GM21381 (cell line): Measurements from ENCODE around the gene PIP4P1.

ENCODE experiments used
- ATAC-seq: cut with Tn5 transposase; IDR thresholded peaks from one replicate; pipeline ENCODE4 v1.9.1; 2021; ENCODE audit warnings: mild to moderate bottlenecking, moderate library complexity; ENCODE audit not compliant: unreplicated experiment

Gene PIP4P1

DNA sequence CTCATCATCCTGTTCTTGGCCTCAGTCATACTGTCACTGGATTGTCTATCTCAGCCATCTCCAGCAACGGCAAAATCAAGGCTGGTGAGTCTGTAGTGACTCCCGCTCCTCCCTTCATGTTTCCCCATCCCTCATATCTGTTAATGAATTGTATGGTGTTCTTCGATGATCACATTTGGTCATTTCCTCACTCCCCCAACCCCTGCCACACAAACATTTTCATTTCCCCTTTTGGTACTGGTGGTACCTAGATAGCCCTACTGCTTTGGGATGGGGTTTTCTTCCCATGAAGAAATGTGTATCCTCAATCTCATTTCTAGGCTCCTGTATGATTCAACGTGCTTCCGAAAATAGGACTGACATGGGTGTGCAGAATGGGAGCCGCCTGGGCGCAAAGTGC is 22.6 kb downstream of the PIP4P1 start:
- ATAC-seq = no peak

DNA sequence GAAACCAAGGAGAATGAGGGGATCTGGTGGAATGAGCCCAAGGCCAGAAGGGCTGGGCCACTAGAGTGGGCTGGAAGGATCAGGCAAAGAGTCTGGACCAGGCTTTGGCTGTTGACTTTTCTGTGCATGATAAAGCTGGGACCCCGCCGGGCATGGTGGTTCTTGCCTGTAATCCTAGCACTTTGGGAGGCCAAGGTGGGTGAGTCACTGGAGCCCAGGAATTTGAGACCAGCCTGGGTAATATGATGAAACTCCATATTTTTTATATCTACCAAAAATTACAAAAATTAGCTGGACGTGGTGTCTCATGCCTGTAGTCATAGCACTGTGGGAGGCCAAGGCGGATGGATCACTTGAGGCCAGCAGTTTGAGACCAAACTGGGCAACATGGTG is 24.9 kb downstream of the PIP4P1 start:
- ATAC-seq = no peak

DNA sequence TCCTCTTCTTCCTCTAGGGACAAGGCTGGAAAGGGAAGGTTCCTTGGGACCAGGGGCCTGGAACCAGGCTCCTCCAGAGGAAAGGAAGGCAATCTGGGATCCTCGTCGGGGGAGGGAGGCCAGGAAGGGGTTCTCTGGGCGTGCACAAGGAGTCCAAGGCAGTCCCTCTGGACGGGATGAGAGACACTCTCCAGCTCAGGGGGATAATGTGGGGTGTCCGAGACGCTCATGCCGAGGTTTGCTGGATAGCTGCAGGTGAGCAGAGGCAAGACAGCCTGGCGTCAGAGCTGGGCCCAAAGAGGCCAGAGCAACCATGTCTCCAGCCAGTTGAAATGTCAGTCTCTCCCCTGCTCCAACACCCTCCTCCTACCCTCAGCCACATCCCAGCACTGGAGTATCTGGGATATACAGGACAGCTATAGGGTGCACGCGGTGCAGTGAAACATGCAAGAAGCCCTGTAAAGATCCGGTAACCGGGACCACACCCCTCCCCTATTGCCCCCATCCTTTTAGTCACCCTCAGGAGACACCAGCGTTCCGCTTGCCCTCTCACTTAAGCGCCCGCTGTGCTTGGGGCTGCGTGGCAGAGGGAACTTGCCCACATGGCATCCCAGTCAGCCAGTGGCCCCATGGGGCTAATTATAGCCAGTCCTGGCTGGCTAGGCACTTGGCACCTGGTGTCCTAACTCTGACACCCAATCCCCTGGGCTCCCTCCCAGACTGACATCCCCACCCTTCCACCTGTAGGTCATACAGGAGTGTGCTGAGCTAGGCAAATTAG is 25.5 kb downstream of the PIP4P1 start, which contains the start of gene KLHL33:
Gene KLHL33, minus strand, starts transcription at position 585 of the 781 bp plus-strand sequence. Its CDS starts 355 bp downstream, at position 230.
- ATAC-seq = no peak

DNA sequence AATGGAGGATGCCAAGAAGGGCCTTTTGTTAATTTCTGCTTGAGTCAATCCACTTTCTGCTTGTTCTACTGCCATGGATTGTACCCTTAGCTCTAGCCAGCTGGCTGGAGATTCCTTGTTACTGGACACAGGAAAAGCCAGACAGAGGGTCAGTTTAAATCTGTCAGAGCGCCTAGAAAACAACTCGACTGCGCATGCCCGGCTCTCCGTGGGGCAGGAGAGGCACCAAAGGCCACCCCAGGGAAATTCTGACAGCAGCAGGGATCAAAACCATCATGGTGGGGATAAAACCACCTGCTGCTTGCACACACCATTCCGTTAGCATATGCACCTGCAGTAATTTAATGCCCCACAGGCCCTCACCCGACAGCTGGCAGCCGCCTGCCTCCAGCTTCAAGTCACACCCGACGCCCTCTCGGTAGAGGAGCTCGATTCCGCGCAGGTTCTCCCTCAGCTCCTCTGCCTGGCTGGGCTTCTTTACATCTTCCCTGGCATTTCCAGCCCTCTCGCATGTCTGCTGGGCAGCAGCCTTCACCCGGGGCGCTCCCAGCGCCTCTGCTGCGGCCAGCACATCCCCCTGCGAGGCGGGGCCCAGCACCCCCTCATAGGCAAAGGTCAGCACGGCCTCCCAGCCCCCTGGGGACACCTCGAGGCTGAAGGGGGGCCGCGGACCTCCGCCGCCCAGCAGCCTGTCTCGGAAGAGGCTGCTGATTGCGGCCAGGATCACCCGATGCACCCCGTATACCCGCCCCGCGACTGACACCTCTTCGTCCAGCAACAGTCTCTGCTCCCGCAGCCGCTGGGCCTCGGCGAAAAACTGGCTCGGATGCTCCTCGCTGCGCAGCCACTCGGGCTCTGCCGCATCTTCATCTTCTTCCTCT is 26.3 kb downstream of the PIP4P1 start:
- ATAC-seq = no peak

DNA sequence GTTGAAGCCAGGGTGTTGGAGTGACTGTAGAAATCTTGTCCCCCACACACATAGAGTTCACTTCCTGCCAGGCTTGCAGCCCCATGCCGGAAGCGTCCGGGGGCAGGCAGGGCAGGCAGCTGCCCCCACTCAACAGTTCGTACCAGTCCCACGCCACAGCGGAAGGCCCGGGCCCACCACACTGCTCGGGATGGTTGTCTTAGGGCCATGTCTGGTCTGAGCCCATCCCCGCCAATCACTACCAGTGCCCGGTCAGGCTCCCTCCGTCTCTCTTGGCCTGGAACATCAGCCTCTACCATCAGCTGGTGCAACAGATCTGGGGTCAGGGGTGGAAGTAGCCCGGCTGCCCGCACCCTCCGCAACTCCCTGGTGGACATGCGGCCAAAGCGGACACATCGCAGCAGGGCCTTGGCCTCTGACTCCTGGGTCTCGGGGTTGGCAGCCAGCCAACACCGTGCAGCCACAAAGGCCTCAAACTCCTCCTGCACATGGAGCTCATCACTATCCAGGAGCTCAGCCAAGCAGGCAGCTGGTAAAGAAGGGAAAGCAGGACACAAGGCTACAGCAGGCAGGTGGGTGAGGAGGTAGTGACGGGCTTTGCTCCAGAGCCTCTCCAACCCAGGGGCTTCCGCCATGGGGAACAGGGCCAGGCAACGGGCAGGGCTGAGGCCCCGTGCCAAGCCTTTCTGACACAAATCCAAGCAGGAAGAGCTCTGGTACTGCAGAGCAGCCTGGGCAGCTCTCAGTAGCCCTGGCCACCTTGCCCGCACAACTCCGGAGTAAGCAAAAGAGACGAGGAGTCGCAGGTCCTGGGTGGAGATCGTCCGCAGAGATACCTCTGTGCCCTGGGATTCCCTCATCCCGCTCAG is 31.2 kb downstream of the PIP4P1 start:
- ATAC-seq = no peak

DNA sequence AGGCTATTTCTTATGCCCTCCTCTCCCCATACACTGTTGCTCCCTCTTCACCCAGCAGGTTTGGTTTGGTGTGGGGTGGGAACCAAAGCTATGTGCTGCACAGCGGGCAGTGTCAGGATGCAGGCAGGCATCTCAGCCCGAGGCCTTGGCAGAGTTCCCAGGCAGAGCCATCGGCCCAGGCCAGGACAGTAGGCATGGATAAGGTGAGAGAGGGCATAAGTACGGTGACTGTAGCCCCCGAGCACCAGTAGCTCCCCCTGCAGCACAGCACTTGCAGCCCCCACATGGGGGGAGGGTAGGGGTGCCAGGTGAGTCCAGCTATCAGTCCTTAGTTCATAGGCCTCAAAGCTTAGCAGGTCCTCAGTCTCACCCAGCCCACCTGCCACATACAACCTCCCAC is 32.4 kb downstream of the PIP4P1 start:
- ATAC-seq = no peak

DNA sequence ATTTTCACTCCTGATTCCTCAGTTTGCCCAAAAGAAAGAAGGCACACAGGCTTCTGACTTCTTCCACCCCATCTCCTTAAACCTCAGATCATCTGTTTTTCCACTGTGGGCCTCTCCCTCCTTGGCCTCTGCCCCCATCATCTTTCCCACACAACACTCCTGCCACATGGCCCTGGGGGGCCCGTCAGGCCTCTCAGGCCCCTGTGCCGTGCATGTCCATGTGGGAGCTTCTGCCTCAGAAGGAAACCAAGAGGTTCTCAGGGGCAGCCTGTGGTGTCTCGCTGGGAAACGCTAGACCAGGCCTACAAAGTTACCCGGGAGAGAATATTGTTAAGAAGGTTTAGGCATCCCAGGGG is 33.2 kb downstream of the PIP4P1 start:
- ATAC-seq = peak; percentile 52

DNA sequence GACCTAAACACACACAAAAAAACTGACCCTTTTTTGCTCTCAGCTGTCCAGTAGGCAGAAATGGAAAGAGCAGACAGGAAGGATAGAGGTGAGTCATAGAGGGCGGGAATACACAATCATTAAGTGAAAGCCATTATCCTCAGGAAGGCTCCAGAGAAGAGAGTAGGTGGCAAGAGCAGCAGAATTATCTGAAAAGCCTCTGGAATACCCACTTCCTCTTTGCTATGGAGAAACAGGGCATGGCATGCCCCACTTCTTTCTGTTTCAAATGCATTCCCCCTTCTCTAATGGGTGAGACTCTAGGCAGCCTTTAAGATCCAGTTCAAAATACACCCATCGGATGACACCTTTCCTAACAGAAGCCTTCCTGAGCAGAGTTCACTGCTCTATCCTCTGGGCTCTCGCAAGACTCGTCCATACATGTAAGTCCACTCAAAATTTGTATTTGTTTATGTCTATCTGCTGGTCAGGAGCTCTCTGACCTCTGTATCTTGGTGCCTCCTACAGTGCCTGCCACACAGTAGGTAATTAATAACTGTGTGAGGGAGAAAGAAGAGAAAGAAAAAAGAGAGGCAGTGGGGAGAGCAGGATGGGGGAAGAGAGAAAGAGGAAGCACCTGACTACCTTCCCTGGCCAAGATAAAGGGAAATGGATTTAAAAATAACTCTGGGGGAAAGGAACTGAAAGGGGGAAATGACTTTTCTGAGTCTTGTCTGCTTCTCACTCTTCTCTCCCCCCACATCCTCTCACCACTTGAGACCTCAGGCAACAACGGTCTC is 33.8 kb downstream of the PIP4P1 start:
- ATAC-seq = peak; percentile 72

DNA sequence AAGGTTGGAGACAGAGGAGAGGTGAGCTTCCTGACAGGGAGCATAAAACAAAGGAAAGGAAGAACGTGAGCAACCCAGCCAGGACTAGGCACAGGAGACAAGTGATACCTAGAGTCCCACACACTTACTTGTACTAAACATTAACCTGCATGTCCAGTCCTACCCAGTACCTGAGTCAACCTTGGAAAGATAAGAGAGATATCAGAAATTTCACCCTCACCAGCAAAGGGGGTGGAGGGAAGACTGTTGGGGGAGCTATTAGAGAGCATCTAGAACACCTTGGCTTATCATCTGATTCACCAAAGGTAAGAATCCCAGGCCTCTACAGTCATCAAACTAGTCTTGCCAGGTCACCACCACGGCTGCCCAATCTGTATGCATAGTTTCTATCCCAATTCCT is 36.4 kb downstream of the PIP4P1 start:
- ATAC-seq = no peak

DNA sequence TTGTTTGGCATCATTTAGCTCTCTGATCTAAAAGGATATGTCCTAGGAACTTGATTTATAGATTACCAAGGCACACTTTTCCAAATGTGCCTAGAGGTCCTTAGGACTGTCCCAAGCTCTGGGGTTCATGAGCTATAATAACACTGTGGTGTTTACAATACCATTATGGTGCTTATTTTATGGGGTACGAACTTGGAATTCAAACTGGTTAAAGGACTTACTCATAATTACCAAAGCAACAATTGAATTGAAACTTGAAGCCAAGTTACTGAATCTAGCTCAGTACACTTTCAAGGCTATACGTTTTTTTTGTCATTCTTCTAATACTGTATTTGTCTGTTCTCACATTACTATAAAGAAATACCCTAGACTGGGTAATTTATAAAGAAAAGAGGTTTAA is 38.3 kb downstream of the PIP4P1 start:
- ATAC-seq = no peak

DNA sequence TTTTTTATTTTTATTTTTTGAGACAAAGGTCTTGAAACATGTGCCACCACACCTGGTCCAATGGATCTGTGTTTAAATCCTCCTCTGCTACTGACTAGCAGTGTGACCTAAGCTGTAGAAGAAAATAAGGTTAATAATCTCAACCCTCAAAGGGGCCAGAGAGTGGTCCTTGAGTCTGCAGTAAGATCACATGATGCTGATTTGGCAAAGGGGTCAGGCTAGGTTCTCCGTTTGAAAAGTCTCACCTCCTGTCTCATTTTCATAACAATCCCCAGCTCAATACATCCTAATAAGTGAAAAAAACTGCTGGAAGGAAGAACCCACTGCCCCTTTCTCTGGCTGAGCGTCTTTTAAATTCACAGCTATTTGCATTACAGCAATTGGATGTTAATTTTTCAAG is 40.0 kb downstream of the PIP4P1 start:
- ATAC-seq = no peak

DNA sequence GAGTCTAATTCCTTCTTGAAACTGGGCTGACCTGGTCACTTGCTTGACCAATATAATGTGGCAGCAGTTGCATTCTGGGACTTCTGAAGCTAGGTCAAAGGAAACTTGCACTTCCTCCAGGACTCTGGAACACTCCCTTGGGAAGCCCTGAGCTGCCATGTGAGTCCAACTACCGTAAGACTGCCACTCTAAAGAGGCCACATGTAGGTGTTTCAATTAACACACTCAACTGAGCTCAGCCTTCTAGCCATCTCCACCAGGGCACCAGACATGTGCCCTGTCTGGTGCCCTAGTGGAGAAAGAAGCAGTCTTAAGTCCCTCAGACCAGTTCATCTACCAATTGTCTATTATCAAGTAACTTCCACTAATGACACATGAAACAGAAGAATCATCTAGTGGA is 41.8 kb downstream of the PIP4P1 start:
- ATAC-seq = no peak

DNA sequence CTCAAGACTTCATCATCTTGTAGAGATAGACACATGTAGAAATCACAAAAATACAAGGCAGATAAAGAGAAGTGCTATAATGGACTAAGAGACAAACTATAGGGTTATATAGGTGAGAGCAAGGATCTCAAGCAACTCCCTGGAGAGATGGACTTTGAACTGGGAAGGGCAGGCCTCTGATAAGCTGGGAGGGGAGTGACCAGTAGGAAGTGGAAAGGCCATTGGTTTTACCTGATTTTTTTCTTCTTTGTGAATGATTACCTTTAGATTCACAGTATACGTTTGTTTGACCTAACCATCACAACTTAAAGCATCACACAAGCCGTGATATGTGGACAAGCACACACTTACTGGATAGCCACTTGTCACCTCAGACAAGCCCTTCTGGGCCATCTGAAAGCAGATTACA is 42.7 kb downstream of the PIP4P1 start:
- no peak for ATAC-seq

DNA sequence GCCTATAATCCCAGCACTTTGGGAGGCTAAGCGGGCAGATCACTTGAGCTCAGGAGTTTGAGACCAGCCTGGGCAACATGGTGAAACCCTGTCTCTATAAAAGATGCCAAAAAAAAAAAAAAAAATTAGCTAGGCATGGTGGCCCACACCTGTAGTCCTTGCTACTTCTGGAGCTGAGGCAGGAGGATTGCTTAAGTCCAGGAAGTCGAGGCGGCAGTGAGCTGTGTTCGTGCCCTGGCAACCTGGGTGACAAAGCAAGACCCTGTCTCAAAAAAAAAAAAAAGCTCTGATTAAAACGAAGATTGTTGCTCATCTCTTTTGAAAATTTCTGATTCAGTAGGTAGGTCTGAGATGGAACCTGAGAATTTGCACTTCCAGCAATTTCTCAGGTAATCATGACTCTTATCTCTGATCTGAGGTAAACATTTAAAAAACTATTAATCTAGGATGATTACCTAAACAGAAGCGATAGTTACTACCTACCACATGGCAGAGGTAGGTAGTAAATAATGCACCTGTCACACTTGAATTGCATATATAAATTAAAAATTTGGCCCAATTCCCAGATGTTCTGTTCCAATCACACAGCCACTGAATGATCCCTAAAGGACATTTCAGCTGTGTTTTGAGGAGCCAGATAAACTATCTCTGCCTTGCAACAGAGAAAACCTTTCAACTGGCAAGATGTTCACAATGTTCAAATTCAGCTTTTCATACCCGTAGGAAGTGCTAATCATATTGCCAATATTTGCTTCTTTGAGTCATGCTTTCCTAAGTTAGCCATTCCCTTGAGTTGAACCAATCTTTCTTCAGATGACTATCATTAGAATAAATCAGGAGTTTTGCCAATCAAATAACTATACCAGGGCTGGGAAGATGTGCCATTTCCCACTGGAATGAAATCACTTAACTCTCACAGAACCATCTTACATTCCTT is 43.7 kb downstream of the PIP4P1 start:
- ATAC-seq = no peak

DNA sequence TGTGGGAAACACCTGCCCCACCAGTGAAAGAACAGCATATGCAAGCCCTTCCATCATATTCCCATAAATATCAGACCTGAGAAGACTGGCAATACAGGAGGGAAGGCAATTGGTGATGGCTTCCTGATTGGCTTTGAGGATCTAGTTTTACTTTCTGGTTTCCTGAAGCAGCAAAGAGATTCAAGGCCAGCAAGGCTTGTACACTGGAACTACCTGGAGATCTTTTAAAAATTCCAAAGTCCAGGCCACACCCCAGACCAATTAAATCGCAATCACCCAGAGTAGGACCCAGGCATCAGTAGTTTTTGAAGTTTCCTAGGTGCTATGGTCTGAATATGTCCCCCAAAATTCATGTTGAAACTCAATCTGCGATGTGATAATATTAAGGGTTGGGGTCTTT is 45.0 kb downstream of the PIP4P1 start:
- no peak for ATAC-seq

DNA sequence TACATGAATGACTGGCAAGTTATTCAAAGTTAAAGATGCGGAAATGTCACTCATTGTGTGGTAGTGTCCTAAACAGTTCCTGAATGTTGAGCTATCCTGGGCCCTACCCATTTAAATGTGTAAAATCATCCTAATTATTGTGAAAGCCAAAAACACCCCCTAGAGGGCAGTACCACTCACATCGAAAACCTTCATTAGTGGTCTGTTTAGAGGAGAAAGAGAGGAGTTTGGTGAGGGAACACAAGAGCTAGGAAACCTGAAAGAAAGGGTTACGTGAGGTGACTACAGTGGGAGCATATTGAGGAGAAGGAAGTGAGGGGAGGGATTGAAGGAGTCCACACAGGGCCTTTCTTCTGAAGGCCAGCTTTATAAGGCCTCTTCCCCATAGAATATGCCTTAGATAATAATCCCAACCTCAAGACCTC is 45.4 kb downstream of the PIP4P1 start:
- ATAC-seq = peak; percentile 36

DNA sequence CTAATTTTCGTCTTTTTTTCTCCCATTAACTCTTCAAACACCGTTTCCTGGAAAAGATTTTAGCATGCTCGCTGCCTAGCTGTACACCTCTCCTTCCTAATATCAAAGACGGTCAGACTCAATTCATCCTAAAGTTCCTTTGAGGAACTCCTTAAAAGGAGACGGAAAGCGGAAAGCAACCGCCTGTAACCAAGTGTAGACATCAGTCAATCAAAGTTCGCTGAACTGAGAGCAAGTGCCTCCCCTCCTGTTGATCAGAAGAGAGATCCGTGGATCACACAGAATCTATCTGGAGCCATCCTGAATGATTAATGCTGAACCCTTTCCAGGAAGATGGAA is 47.5 kb downstream of the PIP4P1 start:
- ATAC-seq = peak; percentile 35

DNA sequence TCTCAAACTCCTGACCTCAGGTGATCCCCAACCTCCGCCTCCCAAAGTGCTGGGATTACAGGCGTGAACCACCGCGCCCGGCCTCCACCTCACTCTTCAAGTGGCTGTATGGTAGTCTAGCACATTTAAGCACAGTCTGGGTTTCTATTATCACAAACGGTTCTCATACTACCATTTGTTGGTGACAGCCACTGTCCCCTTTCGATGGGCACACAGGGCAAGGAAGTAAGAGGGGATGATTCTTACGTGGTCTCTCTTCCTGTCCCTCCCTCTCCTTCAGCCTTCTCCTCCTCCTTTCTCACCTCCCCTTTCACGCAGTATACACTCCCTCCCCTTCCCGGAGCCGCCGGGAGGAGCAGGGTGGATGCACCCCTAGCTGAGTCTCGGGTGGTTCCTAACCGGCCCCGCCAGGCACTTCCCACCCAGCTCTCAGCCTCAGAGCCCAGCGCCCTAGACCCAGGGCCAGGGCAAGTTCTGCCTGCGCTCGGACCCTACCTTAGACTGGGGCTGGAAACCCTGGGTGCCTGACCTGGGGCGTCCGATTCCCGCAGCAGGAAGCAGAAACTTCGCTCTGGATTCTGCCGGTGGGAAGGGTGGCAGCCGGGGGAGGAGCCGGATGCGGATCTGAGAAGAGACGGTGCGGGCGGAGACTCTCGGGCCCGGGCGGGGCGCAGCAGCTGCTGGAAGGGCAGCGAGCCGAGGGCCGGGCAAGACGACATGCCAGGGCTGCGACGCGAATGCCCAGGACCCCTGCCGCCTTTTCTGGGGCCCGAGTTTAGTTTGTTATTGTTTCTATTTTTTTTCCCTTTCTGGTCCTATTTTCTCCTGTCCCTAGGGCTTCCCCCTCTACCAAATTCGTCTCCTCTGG is 48.1 kb downstream of the PIP4P1 start, which contains the start of gene TEP1:
Gene TEP1, minus strand, starts transcription at position 626 of the 868 bp plus-strand sequence. CDS start 5,062 bp downstream, outside the sequence.
- peak; percentile 49 for ATAC-seq
